Ishikawa (cell line): ENCODE measurements around the gene CDKN2B-AS1.
A peak's percentile ranks its signal among the peaks of the same experiment; 100 is the strongest.

ENCODE experiments used
- CEBPB ChIP-seq: IDR thresholded peaks from 2 replicates; pipeline ENCODE4 v1.6.1; 2012
- CREB1 ChIP-seq: IDR thresholded peaks from 2 replicates; pipeline ENCODE4 v1.6.1; 2012; ENCODE audit warnings: low read depth
- EGR1 ChIP-seq: IDR thresholded peaks from 2 replicates; pipeline ENCODE4 v1.6.1; 2012
- EP300 ChIP-seq: IDR thresholded peaks from 2 replicates; pipeline ENCODE4 v1.6.1; 2012; ENCODE audit warnings: borderline replicate concordance
- FOXM1 ChIP-seq: IDR thresholded peaks from 2 replicates; pipeline ENCODE4 v1.6.1; 2012; ENCODE audit warnings: low read depth, borderline replicate concordance
- NFIC ChIP-seq: IDR thresholded peaks from 2 replicates; pipeline ENCODE4 v1.6.1; 2012
- RAD21 ChIP-seq: IDR thresholded peaks from 2 replicates; pipeline ENCODE4 v1.6.1; 2012; ENCODE audit warnings: low read depth
- TAF1 ChIP-seq: IDR thresholded peaks from 2 replicates; pipeline ENCODE4 v1.6.1; 2012; ENCODE audit warnings: low read depth, mild to moderate bottlenecking
- TEAD4 ChIP-seq: IDR thresholded peaks from 2 replicates; pipeline ENCODE4 v1.6.1; 2012
- YY1 ChIP-seq: IDR thresholded peaks from 2 replicates; pipeline ENCODE4 v1.6.1; 2012; ENCODE audit warnings: low read depth
- ZBTB7A ChIP-seq: IDR thresholded peaks from 2 replicates; pipeline ENCODE4 v1.6.1; 2012; ENCODE audit warnings: low read depth
- TF ChIP-seq, protein P1 (sequence below): IDR thresholded peaks from 2 replicates; pipeline ENCODE4 v1.6.1; 2012
- TF ChIP-seq, protein P2 (sequence below): IDR thresholded peaks from 2 replicates; pipeline ENCODE4 v1.6.1; 2012
- TF ChIP-seq, protein P3 (sequence below): IDR thresholded peaks from 2 replicates; pipeline ENCODE4 v1.6.1; 2012; ENCODE audit warnings: low read depth, mild to moderate bottlenecking

DNA sequence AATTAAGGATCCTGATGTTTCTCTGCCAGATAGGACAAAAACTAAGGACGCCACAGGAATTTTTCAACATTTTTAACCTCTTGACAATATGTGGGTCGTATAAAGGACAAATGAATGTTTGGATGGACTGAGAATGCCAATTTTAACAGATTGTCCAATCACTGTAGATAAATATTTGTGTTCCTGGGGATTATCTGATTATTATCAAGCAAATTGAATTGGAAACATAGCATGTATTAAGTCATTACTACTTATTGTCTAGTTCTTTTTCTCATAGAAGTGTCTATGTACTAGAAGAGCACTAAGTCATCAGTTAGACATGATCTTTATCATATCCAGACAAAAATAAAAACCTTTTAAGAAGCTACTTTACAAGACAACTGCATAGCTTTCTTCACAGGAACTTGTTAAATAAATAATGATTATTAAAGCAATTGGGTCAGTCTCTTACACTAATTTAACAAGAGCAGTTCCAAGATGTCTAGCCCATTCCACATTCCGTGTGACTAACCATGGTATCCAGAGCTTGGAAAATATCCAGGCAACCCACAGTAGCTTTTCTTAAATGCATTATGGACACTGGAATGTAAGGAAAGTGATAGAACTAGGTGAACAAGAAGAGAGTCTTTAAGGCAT lies 142.0 kb downstream of the CDKN2B-AS1 start:
- TF ChIP-seq CEBPB: no peak
- TF ChIP-seq, protein P1, sequence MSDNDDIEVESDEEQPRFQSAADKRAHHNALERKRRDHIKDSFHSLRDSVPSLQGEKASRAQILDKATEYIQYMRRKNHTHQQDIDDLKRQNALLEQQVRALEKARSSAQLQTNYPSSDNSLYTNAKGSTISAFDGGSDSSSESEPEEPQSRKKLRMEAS: no peak
- TF ChIP-seq, protein P2, sequence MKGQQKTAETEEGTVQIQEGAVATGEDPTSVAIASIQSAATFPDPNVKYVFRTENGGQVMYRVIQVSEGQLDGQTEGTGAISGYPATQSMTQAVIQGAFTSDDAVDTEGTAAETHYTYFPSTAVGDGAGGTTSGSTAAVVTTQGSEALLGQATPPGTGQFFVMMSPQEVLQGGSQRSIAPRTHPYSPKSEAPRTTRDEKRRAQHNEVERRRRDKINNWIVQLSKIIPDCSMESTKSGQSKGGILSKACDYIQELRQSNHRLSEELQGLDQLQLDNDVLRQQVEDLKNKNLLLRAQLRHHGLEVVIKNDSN: no peak
- TF ChIP-seq EP300: no peak
- no peak for TF ChIP-seq ZBTB7A
- no peak for TF ChIP-seq EGR1
- no peak for TF ChIP-seq TAF1
- TF ChIP-seq, protein P3, sequence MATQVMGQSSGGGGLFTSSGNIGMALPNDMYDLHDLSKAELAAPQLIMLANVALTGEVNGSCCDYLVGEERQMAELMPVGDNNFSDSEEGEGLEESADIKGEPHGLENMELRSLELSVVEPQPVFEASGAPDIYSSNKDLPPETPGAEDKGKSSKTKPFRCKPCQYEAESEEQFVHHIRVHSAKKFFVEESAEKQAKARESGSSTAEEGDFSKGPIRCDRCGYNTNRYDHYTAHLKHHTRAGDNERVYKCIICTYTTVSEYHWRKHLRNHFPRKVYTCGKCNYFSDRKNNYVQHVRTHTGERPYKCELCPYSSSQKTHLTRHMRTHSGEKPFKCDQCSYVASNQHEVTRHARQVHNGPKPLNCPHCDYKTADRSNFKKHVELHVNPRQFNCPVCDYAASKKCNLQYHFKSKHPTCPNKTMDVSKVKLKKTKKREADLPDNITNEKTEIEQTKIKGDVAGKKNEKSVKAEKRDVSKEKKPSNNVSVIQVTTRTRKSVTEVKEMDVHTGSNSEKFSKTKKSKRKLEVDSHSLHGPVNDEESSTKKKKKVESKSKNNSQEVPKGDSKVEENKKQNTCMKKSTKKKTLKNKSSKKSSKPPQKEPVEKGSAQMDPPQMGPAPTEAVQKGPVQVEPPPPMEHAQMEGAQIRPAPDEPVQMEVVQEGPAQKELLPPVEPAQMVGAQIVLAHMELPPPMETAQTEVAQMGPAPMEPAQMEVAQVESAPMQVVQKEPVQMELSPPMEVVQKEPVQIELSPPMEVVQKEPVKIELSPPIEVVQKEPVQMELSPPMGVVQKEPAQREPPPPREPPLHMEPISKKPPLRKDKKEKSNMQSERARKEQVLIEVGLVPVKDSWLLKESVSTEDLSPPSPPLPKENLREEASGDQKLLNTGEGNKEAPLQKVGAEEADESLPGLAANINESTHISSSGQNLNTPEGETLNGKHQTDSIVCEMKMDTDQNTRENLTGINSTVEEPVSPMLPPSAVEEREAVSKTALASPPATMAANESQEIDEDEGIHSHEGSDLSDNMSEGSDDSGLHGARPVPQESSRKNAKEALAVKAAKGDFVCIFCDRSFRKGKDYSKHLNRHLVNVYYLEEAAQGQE: no peak
- peak; percentile 61 for TF ChIP-seq TEAD4
- no peak for TF ChIP-seq RAD21
- TF ChIP-seq YY1: no peak
- TF ChIP-seq NFIC: peak; percentile 46; the same call in 1 of the 2 replicates
- TF ChIP-seq CREB1: no peak
- no peak for TF ChIP-seq FOXM1
